ENCODE measurements around the gene ADAMTSL1. TPM values are rescaled to one million over a fixed set of nuclear protein-coding genes. Genes with fewer than 3 reads are reported as not detected.

The ADAMTSL1 gene
- total RNA-seq, 2 donors from 2014 or later: 13.5 to 18.9 TPM

DNA sequence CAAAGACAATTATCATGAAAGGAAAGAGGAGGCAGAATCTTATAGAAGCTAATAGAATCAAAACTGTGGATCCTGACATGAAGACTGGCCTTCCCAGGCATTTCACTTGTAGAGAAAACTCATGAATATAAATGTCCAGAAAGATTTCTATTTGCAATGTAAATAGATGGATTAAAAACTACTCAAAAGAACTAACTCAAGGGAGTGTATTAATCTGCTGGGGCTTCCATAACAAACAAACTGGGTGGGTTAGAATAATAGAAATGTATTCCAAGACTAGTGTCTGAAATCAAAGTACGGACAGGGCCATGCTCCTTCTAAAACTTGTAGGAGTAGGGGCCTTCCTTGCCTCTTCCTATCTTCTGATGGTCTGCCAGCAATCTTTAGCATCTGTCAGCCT lies 267.4 kb downstream of the ADAMTSL1 start:
- DNase-seq: no peak
- intact Hi-C loops (cut with DNase I, micrococcal nuclease): no loop called here
- ATAC-seq: no peak

DNA sequence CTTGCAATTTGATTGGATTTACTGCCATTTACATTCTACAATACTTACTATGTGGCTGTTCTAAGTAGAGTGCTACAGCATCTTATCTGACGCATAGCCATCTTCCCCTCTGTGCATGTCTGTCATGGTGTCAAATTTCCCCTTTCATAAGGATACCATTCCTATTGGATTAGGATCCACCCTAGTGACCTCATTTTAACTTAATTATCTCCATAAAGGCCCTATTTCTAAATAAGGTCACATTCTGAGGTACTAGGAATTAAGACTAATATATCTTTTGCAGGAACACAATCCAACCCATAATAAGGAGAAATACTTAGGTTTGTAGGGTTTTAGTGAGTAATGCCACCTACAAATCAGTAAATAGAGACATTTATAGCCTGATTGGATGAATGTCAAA lies 268.0 kb downstream of the ADAMTSL1 start:
- DNase-seq (no peak), ATAC-seq (no peak)
- intact Hi-C loops (cut with DNase I, micrococcal nuclease): no loop called here

DNA sequence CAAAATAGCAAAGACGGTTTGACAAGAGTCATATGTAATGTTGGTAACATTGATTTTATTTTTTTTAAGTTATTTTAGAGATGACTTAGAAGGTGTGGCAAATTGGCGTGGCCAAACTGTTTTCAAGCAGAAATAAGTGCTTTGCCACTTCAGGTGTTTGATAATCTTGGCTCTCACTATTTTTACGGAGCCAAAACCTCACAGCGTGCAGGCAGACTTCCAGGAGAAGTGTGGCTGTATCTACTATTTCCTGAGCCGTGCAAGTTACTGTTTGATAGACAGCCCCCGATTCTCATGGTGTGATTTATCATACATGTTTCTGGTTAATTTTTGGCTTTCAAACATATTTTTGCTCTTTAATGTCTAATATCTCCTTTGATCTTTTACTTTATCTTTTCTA lies 269.5 kb downstream of the ADAMTSL1 start:
- no peak for DNase-seq
- intact Hi-C loops (cut with DNase I, micrococcal nuclease): no loop called here
- no peak for ATAC-seq

GRCh38 chr9:18743971-18744370 lies 270.0 kb downstream of the ADAMTSL1 start:
- intact Hi-C loops (cut with DNase I, micrococcal nuclease): no loop called here
- no peak for ATAC-seq
- no peak for DNase-seq

DNA sequence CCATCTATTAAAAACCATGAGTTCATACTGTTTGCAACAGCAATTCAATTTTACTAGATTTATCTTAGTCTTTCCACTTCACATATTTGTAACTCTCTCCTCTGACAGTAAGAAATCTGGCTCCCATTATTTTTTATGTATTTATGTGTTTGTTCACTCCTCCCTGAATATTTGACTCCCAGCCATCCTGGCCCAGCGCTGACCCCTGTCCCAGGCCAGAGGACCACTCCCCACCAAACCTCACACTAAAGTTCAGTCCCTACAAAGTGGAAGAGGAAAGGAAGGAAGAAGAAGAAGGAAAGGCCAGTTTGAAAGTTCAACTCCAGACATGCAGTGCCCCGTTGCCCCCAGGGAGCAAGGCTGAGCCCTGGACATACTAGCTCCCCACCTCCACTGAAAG lies 271.8 kb downstream of the ADAMTSL1 start:
- intact Hi-C loops (cut with DNase I, micrococcal nuclease): no loop called here
- ATAC-seq: no peak
- no peak for DNase-seq

- ATAC-seq (no peak), DNase-seq (no peak)
- intact Hi-C loops (cut with DNase I, micrococcal nuclease): no loop called here
Measured at GRCh38 chr9:18746631-18747030, 272.7 kb downstream of the ADAMTSL1 start.

GRCh38 chr9:18747595-18747994 lies 273.6 kb downstream of the ADAMTSL1 start:
- peak; percentile 37 for ATAC-seq
- DNase-seq: no peak
- intact Hi-C loops (cut with DNase I, micrococcal nuclease): no loop called here

- DNase-seq (no peak), ATAC-seq (no peak)
- intact Hi-C loops (cut with DNase I, micrococcal nuclease): no loop called here
Measured at GRCh38 chr9:18748251-18748701, 274.3 kb downstream of the ADAMTSL1 start.

- no peak for ATAC-seq
- no peak for DNase-seq
- intact Hi-C loops (cut with DNase I, micrococcal nuclease): no loop called here
Measured at GRCh38 chr9:18749711-18750110, 275.8 kb downstream of the ADAMTSL1 start.

GRCh38 chr9:18753904-18754303 lies 280.0 kb downstream of the ADAMTSL1 start:
- ATAC-seq: peak; percentile 60
- intact Hi-C loops (cut with DNase I, micrococcal nuclease): no loop called here
- no peak for DNase-seq

DNA sequence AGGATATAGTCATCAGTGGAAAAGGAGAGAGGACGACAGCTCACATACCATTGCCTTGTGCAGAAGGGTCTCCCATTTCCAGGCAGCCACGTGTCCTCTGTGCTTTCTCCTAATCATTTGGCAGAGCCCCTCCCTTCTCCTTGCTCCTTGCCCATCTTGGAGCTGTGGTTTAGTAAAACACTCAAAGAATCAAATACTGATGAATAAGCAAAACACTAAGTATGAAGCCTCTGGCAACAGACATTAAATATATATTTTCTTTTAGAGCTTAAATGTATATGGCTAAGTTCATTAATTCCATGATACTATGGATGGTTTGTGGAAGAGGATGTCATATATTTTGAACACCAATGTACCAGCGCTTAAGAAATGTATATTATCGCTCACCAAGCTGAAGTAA lies 280.6 kb downstream of the ADAMTSL1 start:
- DNase-seq (no peak), ATAC-seq (no peak)
- intact Hi-C loops (cut with DNase I, micrococcal nuclease): no loop called here

DNA sequence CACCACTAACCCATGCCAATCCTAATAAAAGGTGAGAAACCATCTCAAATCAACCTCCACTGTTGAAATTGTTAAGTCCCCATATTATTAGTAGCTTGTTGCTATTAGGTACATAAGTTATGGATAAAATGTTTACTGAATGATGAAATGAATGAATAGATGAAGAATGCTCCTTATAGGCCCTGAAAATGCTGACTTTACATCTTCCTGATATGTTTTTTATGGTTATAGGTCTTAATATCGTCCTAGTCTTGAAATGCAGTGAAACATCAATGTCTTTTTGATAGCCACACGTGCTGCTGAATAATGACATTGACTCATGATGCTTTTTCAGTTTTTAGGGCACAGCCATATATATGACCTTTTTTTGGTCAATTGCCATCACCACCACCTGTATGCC lies 281.3 kb downstream of the ADAMTSL1 start:
- intact Hi-C loops (cut with DNase I, micrococcal nuclease): no loop called here
- DNase-seq (no peak), ATAC-seq (no peak)

DNA sequence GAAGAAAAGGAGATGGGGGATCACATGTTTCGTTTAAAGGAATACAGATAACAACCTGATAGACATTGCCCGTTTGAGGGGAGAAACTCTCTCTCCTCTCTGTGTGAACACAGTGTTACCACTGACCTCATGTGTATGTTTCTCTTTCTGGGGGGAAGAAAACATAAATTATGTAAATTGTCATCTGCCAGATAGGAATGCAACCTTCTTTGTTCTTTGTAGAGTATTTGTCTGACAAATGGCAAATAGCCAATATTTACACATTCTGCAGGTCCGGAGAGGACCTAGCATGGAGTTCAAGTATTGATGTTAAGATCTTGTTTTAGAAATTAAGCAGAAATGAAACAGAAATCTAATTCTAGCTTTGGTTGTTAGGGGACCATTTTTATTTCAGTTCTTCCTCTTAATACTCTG lies 282.8 kb downstream of the ADAMTSL1 start:
- intact Hi-C loops (cut with DNase I, micrococcal nuclease): no loop called here
- ATAC-seq: no peak
- DNase-seq: no peak

DNA sequence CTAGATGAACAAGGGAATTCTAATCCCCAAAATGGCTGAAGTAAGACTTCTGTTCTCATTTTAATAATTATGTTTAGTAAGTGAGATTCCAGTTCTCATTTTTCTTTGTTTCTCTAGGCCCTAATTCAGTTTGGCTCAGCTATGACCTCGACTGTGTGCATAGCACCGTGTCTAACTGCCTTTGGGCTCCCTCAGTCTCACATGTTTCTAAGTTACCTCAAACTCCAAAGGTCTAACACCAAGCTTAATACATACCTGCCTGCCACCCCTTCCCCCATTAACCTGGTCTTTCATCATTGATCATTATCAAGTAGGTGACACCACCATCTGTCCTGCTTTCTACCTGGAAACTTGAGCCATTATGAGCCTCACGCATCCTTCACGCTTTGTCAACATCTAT lies 285.9 kb downstream of the ADAMTSL1 start:
- ATAC-seq: no peak
- DNase-seq: no peak
- intact Hi-C loops (cut with DNase I, micrococcal nuclease): no loop called here

DNA sequence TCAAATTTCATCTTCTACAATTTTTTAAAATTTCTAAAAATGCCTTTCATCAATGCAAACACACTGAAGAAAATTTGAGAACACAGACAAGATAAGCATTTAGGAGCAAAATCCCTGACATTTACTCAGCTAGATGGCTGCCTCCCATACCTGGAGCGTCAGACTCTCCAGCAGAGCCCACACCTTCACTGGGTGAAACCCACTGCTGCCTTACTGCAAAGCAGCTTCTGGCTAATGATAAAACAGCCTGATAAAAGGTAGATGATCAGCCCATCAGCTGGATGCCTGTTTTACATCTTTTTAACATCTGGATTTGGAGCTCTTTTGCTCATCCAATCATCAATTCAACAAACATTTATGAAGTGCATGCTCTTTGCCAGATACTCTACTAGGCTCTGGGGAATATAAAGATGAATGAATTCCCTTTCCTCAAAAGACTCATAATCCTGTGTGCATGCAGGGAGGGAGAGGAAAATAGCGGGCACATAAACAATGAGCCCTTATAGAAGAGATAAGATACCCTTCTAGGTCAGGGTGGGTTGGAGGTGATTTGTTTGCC lies 287.9 kb downstream of the ADAMTSL1 start:
- ATAC-seq (no peak), DNase-seq (no peak)
- intact Hi-C loops (cut with DNase I, micrococcal nuclease): no loop called here

DNA sequence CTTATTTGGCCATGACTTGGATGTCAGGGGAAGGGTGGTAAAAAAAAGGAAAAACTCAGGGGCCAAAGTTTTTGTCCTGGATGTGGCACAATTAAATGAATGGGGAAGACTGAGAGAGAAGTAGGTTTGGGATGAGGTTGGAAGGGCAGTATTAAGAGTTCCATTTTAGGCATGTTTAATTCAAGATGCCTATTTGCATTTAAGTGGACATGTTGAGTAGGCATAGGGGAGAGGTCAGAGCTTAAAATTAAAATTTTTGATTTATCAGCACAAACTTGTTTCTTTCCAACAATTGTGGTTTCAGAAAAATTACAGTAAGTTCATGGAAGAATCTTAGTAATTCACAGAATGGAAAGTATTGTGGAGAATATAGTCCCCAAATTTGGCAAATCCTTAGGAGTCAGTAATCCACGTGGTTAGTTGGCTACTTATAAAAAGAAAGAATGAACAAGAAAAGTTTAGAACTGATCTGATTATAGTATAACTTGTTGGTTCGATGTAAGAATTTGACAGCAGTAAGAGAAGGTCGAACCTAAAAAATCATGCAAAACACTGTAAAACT lies 293.1 kb downstream of the ADAMTSL1 start:
- ATAC-seq (no peak), DNase-seq (no peak)
- intact Hi-C loops (cut with DNase I, micrococcal nuclease): no loop called here

DNA sequence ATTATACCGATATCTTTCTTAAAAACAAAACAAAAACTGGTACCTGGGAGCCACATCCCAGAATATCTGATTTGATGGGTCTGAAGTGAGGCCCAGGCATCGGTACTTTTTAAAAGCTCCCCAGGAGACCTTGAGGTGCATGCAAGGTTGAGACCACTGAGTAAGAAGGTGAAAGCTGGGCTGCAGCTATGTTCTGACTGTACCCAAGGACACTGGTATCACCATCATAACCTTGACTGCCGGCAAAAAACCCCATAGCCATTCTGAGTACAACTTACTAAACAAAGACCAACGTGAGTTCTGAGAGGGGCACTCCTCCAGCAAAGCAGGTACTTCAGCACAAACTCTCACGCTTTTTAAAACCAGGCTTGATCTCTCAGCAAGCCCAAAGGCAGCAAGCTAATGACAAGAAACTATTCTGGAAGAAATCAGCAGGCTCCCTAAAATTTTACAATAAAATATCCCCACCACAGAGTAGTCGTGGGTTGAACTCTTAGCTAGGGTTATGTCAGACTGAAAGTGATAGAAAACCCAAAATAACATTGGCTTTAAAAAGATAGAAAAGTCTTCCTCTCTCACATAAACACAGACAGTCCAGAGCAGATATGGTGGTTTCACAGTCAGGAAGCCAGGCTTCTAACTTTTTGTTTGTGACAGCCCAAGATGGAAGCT lies 295.1 kb downstream of the ADAMTSL1 start:
- ATAC-seq: no peak
- DNase-seq: no peak
- intact Hi-C loops (cut with DNase I, micrococcal nuclease): no loop called here

DNA sequence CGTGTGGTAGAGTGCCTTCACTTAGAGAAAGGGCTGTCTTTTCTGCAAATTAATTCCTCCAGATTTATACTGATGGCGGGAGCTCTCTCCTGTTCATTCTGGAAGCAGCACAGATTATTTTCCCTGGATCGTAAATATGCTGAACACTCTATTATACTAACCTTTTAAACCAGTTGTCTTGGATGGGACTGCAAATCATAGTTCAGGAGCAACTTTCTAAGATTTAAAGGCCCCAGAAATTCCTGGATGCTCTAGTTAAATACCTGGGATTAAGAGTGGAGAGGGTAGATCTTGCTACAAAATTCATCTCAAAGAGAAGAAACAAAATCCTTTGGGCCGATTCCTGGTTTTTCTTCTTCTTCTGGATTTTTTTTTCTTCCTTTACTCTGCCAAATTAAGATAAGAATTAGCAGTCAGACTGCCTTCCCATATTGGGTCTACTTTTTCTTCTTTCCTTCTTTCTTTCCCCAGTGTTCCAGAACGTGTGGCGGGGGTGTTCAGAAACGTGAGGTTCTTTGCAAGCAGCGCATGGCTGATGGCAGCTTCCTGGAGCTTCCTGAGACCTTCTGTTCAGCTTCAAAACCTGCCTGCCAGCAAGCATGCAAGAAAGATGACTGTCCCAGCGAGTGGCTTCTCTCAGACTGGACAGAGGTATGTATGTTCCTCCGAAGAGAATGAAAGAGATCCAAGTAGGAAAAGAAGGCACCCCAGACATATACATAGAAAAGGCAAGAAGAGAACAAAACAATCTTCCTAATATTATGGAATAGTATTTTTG lies 296.4 kb downstream of the ADAMTSL1 start:
- ATAC-seq (no peak), DNase-seq (no peak)
- intact Hi-C loops (cut with DNase I, micrococcal nuclease): no loop called here

DNA sequence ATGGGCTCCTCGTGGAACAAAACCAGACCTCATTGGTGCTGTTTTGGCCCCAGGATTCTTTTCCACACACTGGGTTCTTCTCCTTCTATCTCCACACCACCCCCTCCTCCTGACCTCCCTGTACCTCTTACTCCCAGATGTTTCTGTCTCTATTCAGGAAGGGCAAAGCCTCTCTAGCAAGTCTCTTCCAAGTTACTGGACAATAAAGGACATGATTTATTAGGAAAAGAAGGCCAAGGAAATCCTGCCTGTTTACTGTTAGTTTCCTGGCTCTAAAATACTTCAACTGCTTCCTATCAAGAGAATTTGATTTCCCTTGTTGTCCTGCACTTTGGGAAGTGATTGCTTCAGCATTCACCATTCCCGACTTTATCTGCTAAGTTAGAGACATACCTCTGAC lies 297.1 kb downstream of the ADAMTSL1 start:
- no peak for ATAC-seq
- DNase-seq: no peak
- intact Hi-C loops (cut with DNase I, micrococcal nuclease): no loop called here

GRCh38 chr9:18771763-18772162 lies 297.8 kb downstream of the ADAMTSL1 start:
- DNase-seq: no peak
- ATAC-seq: peak; percentile 88
- intact Hi-C loops (cut with DNase I, micrococcal nuclease): no loop called here
